Measurements from ENCODE around the gene DCXR. TPM values are rescaled to one million over a fixed set of nuclear protein-coding genes. Genes with fewer than 3 reads are reported as not detected.

The DCXR gene
- total and polyA plus RNA-seq, 2 of the 13 experiments (the other 11 are each of a cell fraction or from before 2014, with no cell fraction given) = 287 to 311 TPM

GRCh38 chr17:82037889-82038195 lies 345 bp upstream of the DCXR start (continued):
- TF ChIP-seq ZNF609 (CRISPR knock-in tag; IDR thresholded peaks at IDR 0.05; ENCODE audit: borderline replicate concordance) (no peak), TEAD3 (CRISPR knock-in tag; optimal IDR thresholded peaks at IDR 0.05; ENCODE audit: borderline replicate concordance) (no peak), STAG1 (CRISPR knock-in tag; IDR thresholded peaks at IDR 0.05) (no peak), SMYD3 (CRISPR knock-in tag; IDR thresholded peaks at IDR 0.05) (0 out of 2 replicates have a peak, but pooled peaks have one; percentile 6), PAF1 (CRISPR knock-in tag; IDR thresholded peaks at IDR 0.05) (no peak), POLR2G (IDR thresholded peaks at IDR 0.05; ENCODE audit: low read depth, low read length) (no peak), NFKBIZ (CRISPR knock-in tag; IDR thresholded peaks at IDR 0.05) (0 out of 2 replicates have a peak, but pooled peaks have one; percentile 6), KLF15 (CRISPR knock-in tag; IDR thresholded peaks at IDR 0.05; ENCODE audit: borderline replicate concordance) (no peak), ZNF543 (CRISPR knock-in tag; IDR thresholded peaks at IDR 0.05) (no peak), SAP130 (CRISPR knock-in tag; IDR thresholded peaks at IDR 0.05; ENCODE audit: low read depth) (no peak), ZBTB10 (CRISPR knock-in tag; IDR thresholded peaks at IDR 0.05; ENCODE audit: borderline replicate concordance) (no peak), THAP8 (CRISPR knock-in tag; IDR thresholded peaks at IDR 0.05; ENCODE audit: borderline replicate concordance) (0 out of 2 replicates have a peak, but pooled peaks have one; percentile 1), SIN3A (IDR thresholded peaks at IDR 0.05; ENCODE audit: borderline replicate concordance, low read depth, low read length) (peak; percentile 19; the same call in 1 of the 2 replicates), ZFP82 (CRISPR knock-in tag; IDR thresholded peaks at IDR 0.05; ENCODE audit: borderline replicate concordance) (peak; percentile 14; the same call in 1 of the 2 replicates), MXI1 (IDR thresholded peaks at IDR 0.05; ENCODE audit: borderline replicate concordance, low read depth, low read length) (peak; percentile 51; the same call in 1 of the 3 replicates), ZNF501 (CRISPR knock-in tag; IDR thresholded peaks at IDR 0.05) (0 out of 2 replicates have a peak, but pooled peaks have one; percentile 9), ZNF558 (CRISPR knock-in tag; IDR thresholded peaks at IDR 0.05; ENCODE audit: borderline replicate concordance) (no peak), HNF1B (CRISPR knock-in tag; IDR thresholded peaks at IDR 0.05) (peak; percentile 76; the same call in 1 of the 2 replicates), DDIT3 (CRISPR knock-in tag; IDR thresholded peaks at IDR 0.05) (0 out of 2 replicates have a peak, but pooled peaks have one; percentile 1), ZEB1 (IDR thresholded peaks at IDR 0.05; ENCODE audit: insufficient replicate concordance, low read depth) (peak; percentile 19), ZNF136 (CRISPR knock-in tag; IDR thresholded peaks at IDR 0.05; ENCODE audit: low read depth) (peak; percentile 31; the same call in 1 of the 2 replicates)
